ENCODE data around the gene BBS5. TPM values are rescaled to one million over a fixed set of nuclear protein-coding genes. Genes with fewer than 3 reads are reported as not detected.
"Not testable (repeated sequence)": the region's sequence is repeated elsewhere in the genome, so short reads cannot be mapped to it uniquely, and the experiment has no call there.

Gene BBS5
- total RNA-seq, 1 experiment from 2014 or later = 3.2 TPM

- Mint-ChIP-seq H3K4me3 (ENCODE audit: unreplicated experiment) (no peak overlapping the region), H3K9me3 (ENCODE audit: unreplicated experiment) (no peaks in the 10 kb centered on the region), H3K36me3 (ENCODE audit: insufficient read depth, unreplicated experiment) (peaks cover 4% of the 10 kb centered on the region), H3K4me1 (ENCODE audit: low read depth, unreplicated experiment) (peaks cover 13% of the 10 kb centered on the region), H3K27me3 (ENCODE audit: insufficient read depth, unreplicated experiment) (no peaks in the 10 kb centered on the region), H3K27ac (ENCODE audit: unreplicated experiment) (no peak overlapping the region)
- Histone ChIP-seq H3K4me1 (no peaks in the 10 kb centered on the region), H3K9me3 (no peaks in the 10 kb centered on the region), H3K36me3 (ENCODE audit: control insufficient read depth, insufficient read depth, low read length) (no peaks in the 10 kb centered on the region), H3K27me3 (replicated peaks; ENCODE audit: control insufficient read depth, insufficient read depth, low read length) (no peaks in the 10 kb centered on the region), H3K4me3 (ENCODE audit: low read depth, low read length) (no peak overlapping the region)
- CTCF ChIA-PET = interaction anchor here (0.6 kb wide), 1 partner anchor 76 kb away, joined by 3 read pairs; no protein-coding TSS in a partner anchor
- POLR2A ChIA-PET = no interaction called here
- intact Hi-C loops (cut with micrococcal nuclease; ENCODE audit: unreplicated experiment) = loop anchor here (1.0 to 2.0 kb wide), 2 partner anchors 148 to 261 kb away; no protein-coding TSS in a partner anchor
- TF ChIP-seq, protein P1, sequence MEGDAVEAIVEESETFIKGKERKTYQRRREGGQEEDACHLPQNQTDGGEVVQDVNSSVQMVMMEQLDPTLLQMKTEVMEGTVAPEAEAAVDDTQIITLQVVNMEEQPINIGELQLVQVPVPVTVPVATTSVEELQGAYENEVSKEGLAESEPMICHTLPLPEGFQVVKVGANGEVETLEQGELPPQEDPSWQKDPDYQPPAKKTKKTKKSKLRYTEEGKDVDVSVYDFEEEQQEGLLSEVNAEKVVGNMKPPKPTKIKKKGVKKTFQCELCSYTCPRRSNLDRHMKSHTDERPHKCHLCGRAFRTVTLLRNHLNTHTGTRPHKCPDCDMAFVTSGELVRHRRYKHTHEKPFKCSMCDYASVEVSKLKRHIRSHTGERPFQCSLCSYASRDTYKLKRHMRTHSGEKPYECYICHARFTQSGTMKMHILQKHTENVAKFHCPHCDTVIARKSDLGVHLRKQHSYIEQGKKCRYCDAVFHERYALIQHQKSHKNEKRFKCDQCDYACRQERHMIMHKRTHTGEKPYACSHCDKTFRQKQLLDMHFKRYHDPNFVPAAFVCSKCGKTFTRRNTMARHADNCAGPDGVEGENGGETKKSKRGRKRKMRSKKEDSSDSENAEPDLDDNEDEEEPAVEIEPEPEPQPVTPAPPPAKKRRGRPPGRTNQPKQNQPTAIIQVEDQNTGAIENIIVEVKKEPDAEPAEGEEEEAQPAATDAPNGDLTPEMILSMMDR (IDR thresholded peaks at IDR 0.05; ENCODE audit: insufficient read depth in 1 of 2, low read depth in 1 of 2, low read length in 1 of 2, severe bottlenecking in 1 of 2, unreplicated experiment in 1 of 2) = peak; percentile 84 to 85
- no TSS peak for BruUV-seq (replicated peaks)
- peak; percentile 70 to 81 for DNase-seq
Measured at GRCh38 chr2:169528271-169528701, 49.0 kb downstream of the BBS5 start.

DNA sequence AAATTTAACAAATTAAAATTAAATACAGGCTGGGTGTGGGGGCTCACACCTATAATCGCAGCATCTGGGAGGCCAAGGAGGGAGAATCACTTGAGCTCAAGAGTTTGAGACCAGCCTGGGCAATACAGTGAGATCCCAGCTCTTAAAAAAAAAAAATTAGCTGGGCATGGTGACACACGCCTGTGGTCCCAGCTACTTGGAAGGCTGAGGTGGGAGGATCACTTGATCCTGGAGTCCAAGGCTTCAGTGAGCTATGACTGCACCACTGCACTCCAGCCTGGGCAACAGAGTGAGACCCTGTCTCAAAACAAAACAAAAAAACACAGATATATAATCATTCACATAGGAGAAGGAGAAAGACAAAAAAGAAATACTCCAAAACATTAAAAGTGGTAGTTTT is 60.2 kb downstream of the BBS5 start:
- H3K27me3 Mint-ChIP-seq (ENCODE audit: insufficient read depth, unreplicated experiment); H3K27me3 ChIP-seq (replicated peaks; ENCODE audit: control insufficient read depth, insufficient read depth, low read length); H3K4me1 Mint-ChIP-seq (ENCODE audit: low read depth, unreplicated experiment); H3K27ac Mint-ChIP-seq (ENCODE audit: unreplicated experiment); BruUV-seq (replicated peaks); H3K4me3 ChIP-seq (ENCODE audit: low read depth, low read length); H3K36me3 Mint-ChIP-seq (ENCODE audit: insufficient read depth, unreplicated experiment); H3K9me3 Mint-ChIP-seq (ENCODE audit: unreplicated experiment); H3K9me3 ChIP-seq; intact Hi-C loops (cut with micrococcal nuclease; ENCODE audit: unreplicated experiment); DNase-seq; H3K4me1 ChIP-seq; H3K4me3 Mint-ChIP-seq (ENCODE audit: unreplicated experiment); H3K36me3 ChIP-seq (ENCODE audit: control insufficient read depth, insufficient read depth, low read length); CTCF ChIA-PET; POLR2A ChIA-PET: not testable (repeated sequence)

DNA sequence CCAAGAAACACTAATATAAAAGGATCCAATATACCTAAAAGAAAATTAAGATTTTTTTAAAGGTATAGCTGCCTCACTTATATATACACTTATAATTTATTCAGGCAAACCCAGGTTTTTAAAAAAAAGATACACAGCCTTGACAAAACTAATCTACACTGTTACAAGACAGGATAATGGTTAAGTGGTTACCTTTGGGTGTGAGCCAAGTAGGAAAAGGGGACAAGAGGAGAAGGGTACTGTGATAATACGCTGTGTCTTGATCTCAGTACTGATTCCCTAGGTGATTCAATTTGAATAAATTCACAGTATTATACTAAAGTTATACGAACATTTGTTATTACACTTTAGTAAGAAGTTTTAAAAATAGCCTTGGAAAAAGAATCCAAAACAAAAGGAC is 60.9 kb downstream of the BBS5 start:
- no TSS peak for BruUV-seq (replicated peaks)
- TF ChIP-seq, protein P1 (IDR thresholded peaks at IDR 0.05; ENCODE audit: insufficient read depth in 1 of 2, low read depth in 1 of 2, low read length in 1 of 2, severe bottlenecking in 1 of 2, unreplicated experiment in 1 of 2) = no peak
- no peaks in the 10 kb centered on the region for H3K4me1 ChIP-seq
- DNase-seq = no peak
- H3K36me3 Mint-ChIP-seq (ENCODE audit: insufficient read depth, unreplicated experiment) = no peaks in the 10 kb centered on the region
- no peaks in the 10 kb centered on the region for H3K27me3 ChIP-seq (replicated peaks; ENCODE audit: control insufficient read depth, insufficient read depth, low read length)
- H3K27me3 Mint-ChIP-seq (ENCODE audit: insufficient read depth, unreplicated experiment) = no peaks in the 10 kb centered on the region
- ChIA-PET POLR2A (no interaction called here), CTCF (no interaction called here)
- H3K4me1 Mint-ChIP-seq (ENCODE audit: low read depth, unreplicated experiment) = no peaks in the 10 kb centered on the region
- no peak overlapping the region for H3K27ac Mint-ChIP-seq (ENCODE audit: unreplicated experiment)
- no peaks in the 10 kb centered on the region for H3K9me3 ChIP-seq
- H3K4me3 Mint-ChIP-seq (ENCODE audit: unreplicated experiment) = no peak overlapping the region
- H3K9me3 Mint-ChIP-seq (ENCODE audit: unreplicated experiment) = no peaks in the 10 kb centered on the region
- H3K36me3 ChIP-seq (ENCODE audit: control insufficient read depth, insufficient read depth, low read length) = no peaks in the 10 kb centered on the region
- no peak overlapping the region for H3K4me3 ChIP-seq (ENCODE audit: low read depth, low read length)
- intact Hi-C loops (cut with micrococcal nuclease; ENCODE audit: unreplicated experiment) = no loop called here

GRCh38 chr2:169542433-169542832 is 63.1 kb downstream of the BBS5 start:
- Mint-ChIP-seq H3K27ac (ENCODE audit: unreplicated experiment) (no peak overlapping the region), H3K36me3 (ENCODE audit: insufficient read depth, unreplicated experiment) (peaks cover 6% of the 10 kb centered on the region), H3K4me3 (ENCODE audit: unreplicated experiment) (no peak overlapping the region), H3K27me3 (ENCODE audit: insufficient read depth, unreplicated experiment) (no peaks in the 10 kb centered on the region), H3K9me3 (ENCODE audit: unreplicated experiment) (no peaks in the 10 kb centered on the region), H3K4me1 (ENCODE audit: low read depth, unreplicated experiment) (no peaks in the 10 kb centered on the region)
- ChIA-PET CTCF (no interaction called here), POLR2A (no interaction called here)
- no TSS peak for BruUV-seq (replicated peaks)
- intact Hi-C loops (cut with micrococcal nuclease; ENCODE audit: unreplicated experiment) = no loop called here
- Histone ChIP-seq H3K4me3 (ENCODE audit: low read depth, low read length) (no peak overlapping the region), H3K27me3 (replicated peaks; ENCODE audit: control insufficient read depth, insufficient read depth, low read length) (no peaks in the 10 kb centered on the region), H3K36me3 (ENCODE audit: control insufficient read depth, insufficient read depth, low read length) (no peaks in the 10 kb centered on the region), H3K4me1 (no peaks in the 10 kb centered on the region), H3K9me3 (no peaks in the 10 kb centered on the region)
- no peak for DNase-seq
- TF ChIP-seq, protein P1 (IDR thresholded peaks at IDR 0.05; ENCODE audit: insufficient read depth in 1 of 2, low read depth in 1 of 2, low read length in 1 of 2, severe bottlenecking in 1 of 2, unreplicated experiment in 1 of 2) = no peak
